Neural cell (in vitro differentiated cells): ENCODE results near the gene EHHADH.

ENCODE experiments used
- CTCF ChIP-seq: fragments of 450-650 bp; IDR thresholded peaks from 2 replicates; pipeline ENCODE4 v1.5.1; 2014; ENCODE audit warnings: antibody characterized with exemption, mild to moderate bottlenecking, moderate library complexity; ENCODE audit not compliant: poor library complexity, severe bottlenecking
- TF ChIP-seq, protein P1 (sequence below): IDR thresholded peaks from 2 replicates; pipeline ENCODE4 v1.6.1; 2012; ENCODE audit warnings: borderline replicate concordance

- TF ChIP-seq CTCF: no peak
- TF ChIP-seq, protein P1, sequence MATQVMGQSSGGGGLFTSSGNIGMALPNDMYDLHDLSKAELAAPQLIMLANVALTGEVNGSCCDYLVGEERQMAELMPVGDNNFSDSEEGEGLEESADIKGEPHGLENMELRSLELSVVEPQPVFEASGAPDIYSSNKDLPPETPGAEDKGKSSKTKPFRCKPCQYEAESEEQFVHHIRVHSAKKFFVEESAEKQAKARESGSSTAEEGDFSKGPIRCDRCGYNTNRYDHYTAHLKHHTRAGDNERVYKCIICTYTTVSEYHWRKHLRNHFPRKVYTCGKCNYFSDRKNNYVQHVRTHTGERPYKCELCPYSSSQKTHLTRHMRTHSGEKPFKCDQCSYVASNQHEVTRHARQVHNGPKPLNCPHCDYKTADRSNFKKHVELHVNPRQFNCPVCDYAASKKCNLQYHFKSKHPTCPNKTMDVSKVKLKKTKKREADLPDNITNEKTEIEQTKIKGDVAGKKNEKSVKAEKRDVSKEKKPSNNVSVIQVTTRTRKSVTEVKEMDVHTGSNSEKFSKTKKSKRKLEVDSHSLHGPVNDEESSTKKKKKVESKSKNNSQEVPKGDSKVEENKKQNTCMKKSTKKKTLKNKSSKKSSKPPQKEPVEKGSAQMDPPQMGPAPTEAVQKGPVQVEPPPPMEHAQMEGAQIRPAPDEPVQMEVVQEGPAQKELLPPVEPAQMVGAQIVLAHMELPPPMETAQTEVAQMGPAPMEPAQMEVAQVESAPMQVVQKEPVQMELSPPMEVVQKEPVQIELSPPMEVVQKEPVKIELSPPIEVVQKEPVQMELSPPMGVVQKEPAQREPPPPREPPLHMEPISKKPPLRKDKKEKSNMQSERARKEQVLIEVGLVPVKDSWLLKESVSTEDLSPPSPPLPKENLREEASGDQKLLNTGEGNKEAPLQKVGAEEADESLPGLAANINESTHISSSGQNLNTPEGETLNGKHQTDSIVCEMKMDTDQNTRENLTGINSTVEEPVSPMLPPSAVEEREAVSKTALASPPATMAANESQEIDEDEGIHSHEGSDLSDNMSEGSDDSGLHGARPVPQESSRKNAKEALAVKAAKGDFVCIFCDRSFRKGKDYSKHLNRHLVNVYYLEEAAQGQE: no peak
Observed at GRCh38 chr3:185188816-185189215, 65.0 kb downstream of the EHHADH start.
